ENCODE measurements around the gene BAZ1B.
"Not testable (repeated sequence)": the region's sequence is repeated elsewhere in the genome, so short reads cannot be mapped to it uniquely, and the experiment has no call there.

BAZ1B gene

DNA sequence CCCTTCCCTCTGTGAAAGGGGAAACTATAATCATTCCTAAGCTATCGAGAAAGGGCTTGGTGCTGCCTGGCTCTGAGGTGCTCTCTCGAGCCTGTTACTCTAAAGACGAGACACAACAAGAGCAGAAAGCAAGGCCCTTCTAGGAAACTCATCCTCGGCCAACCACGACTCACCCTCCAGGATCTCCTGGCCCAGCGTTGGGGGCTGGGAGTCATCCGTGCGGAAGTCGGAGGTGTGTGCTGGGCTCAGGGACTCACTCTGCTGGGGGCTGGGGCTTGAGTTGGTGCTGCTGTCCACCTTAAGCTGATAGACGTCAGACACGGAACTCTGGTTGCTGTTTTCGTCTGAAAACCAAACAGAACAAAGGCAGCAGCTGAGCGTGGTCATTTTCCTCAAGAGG lies 17.6 kb upstream of the BAZ1B start:
- no peak for DNase-seq

DNA sequence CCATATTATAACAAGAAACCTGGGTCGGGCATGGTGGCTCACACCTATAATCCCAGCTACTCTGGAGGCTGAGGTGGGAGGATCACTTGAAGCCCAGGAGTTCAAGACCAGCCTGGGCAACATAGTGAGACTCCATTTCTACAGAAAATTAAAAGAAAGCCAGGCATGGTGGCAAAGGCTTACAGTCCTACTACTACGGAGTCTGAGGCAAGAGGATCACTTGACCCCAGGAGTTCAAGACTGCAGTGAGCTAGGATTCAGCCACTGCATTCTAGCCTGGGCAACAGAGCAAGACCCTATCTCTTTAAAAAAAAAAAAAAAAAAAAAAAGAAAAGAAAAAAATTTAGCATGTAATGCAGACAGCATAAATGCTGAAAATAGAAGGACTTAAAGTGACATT lies 16.4 kb upstream of the BAZ1B start:
- DNase-seq, result not testable (repeated sequence)

DNA sequence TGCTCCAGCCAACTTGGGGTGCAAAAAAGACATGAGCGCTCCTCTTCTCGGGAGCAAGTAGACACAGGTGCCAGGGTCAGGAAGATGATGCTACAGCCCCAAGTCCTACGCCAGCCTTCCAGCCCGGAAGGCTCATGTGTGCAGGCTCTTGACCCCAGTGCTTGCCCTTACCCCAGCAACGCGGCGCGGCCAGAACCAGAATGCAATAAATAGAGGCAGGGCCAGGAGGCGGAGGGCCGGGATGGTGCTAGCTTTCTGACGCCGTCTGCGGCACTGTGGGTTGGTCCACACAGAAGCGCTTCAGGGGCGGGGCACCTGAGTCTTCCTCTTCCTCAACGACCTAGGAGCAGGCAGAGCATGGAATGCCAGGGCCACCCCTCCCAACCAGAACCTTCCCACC lies 15.0 kb upstream of the BAZ1B start:
- DNase-seq, result no peak

- DNase-seq, result no peak
Measured at GRCh38 chr7:73536479-73536878, 14.4 kb upstream of the BAZ1B start.

GRCh38 chr7:73535918-73536317 lies 13.8 kb upstream of the BAZ1B start:
- DNase-seq, result not testable (repeated sequence)

- no peak for DNase-seq
Measured at GRCh38 chr7:73533742-73534141, 11.6 kb upstream of the BAZ1B start.

DNA sequence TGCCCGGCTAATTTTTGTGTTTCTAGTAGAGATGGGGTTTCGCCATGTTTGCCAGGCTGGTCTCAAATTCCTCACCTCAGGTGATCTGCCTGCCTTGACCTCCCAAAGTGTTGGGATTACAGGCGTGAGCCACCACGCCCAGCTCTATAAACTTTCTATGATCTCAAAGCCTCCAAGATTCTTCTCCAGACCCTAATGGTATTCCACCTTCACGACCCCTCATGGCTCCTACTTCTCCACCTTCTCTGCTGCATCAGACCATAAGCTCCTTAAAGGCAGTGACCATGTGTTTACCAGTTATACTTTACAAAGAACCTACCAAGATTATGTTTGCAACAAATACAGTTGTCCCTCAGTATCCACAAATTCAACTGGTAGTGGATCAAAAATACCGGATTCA lies 10.1 kb upstream of the BAZ1B start:
- DNase-seq, result no peak

DNA sequence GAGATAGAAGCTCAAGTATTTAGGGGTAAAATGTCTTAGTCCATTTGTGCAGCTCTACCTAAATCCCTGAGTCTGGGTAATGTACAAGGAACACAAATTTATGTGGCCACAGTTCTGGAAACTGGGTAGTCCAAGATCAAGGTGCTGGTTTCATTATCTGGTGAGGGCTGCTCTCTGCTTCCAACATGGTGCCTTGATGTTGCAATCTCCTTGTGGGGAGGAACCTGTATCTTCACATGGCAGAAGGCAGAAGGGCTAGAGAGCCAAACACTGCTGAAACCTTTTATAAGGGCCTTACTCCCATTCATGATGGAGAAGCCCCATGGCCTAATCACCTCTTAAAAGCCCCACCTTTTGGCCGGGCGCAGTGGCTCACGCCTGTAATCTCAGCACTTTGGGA lies 8.7 kb upstream of the BAZ1B start:
- DNase-seq, result no peak

DNA sequence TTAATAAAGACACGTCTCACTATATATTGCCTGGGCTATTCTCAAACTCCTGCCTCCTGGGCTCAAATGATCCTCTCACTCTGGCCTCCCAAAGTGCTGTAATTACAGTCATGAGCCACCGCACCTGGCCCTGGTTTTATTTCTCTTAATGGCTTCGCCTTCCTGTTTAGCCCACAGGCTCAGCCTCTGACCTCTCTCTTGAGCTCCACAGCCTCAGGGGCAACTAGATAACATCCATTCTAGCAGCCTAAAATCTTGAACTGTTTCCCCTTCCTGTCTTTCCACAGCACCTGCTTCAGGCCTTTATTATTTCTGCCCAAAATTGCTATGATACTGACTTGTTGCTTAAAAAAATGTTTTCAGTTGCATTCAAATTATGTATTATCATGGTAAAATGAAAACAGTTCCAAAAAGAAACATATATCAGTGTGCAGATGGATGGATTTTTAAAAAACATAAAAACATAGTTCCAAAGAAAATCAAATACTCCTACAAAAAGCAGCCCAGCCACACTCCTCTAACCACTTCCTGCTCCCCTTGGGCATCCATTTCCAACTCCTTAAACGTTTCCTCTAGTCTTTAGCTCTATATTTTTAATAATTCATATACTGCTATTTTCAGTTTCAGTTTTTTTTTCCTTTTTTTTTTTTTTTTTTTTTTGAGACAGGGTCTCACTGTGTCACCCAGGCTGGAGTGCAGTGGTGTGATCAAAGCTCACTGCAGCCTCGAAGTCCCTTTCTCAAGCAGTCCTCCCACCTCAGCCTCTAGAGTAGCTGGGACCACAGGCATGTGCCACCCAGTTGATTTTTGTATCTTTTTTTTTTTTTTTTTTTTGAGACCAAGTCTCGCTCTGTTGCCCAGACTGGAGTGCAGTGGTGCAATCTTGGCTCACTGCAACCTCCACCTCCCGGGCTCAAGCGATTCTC lies 5.1 kb upstream of the BAZ1B start:
- no peak for DNase-seq

- not testable (repeated sequence) for DNase-seq
Measured at GRCh38 chr7:73526158-73526494, 4.0 kb upstream of the BAZ1B start.

- peak; percentile 52 for DNase-seq
Measured at GRCh38 chr7:73521636-73522104, 423 bp downstream of the BAZ1B start.

DNA sequence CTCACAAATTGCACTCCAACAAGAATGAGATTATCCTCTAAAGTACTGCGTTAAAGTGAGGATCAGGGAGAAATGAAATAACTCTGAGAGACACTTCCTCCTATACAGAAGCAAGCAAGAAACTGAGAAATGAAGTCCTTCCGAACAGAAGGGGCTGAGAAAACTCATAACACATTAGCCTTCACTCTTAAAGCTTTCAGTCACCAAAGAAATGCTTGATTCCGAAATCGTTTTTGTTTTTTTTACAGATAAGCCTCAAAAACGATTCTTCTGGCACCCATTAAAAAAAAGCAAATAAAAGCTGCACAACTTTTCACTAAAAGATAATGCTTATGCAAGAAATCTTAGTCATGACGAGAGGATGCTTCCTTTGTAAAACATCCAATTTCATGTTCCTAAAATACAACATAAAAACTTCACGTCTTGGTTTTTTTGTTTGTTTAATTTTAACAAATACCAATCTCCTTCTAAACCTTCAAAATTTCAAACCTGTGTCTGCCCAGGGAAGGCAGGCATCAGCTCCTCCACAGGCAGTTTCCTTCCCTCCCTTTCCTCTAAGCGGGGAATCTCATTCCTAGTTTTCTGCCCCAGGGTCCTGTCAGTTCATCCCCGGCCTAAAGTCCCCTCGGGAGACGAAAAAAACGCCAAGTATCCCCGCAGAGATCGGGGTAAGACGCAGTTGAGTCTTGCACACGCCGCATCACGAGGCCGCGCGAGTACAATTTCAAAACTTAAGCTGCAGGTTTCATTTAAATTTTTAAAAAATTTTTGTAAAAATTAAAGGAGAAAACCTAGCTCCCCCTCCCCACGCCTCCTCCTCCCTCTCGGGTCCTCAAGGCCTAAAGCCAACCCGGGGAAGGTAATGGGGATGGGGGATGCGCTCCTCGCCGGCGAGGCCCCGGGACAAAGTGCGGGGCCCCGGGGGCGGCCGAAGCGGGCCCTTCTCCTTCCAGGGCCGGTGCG lies 1.1 kb downstream of the BAZ1B start:
- DNase-seq, result no peak

- DNase-seq, result no peak
Measured at GRCh38 chr7:73519867-73520672, 2.0 kb downstream of the BAZ1B start.

GRCh38 chr7:73518470-73518869 lies 3.6 kb downstream of the BAZ1B start:
- DNase-seq, result no peak

DNA sequence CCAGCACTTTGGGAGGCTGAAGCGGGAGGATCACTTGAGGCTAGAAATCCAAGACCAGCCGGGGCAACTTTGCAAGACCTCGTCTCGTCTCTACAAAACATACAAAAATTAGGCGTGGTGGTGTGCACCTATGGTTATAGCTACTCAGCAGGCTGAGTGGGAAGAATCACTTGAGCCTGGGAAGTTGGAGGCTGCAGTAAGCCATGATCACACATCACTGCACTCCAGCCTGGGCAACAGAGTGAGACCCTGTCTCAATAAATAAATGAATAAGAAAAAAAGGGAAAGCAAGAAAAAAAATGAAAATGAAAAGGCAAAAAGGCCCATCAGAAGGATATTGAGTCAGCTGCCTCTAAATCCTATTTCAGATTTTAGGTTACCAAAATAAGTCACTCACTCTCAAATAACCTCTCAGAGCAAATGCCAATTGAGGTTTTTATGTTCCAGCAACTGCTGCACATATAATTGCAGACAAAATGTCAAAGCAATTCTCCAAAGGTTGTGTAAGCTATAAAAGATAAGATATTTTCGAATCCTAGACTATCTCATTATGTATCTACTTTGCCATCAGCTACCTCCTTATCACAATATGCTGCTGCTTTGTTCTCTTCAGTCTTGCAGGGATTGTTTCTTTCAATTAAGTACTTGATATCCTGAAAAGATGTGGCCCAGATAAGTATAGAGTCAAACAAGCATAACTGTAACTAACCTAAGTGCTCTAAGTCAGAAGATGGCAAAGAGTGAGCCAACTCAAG lies 4.7 kb downstream of the BAZ1B start:
- DNase-seq, result no peak

DNA sequence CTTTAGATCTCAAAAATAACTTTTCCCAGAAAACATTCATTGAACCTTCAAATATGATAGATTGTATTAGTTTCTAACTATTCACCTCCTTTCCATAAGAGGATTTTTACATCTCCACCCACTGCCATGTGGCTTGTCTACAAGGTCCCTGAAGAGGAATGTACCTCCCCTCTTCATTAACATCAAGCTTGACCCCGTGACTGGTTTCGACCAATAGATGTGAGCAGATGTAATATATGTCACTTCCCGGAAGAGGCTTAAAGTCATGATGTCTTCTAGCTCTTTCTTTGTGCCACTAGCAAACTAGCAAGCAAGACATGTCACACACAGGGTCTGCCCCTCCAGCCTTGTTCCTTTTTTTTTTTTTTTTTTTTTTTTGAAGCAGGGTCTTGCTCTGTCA lies 6.9 kb downstream of the BAZ1B start:
- DNase-seq, result no peak

DNA sequence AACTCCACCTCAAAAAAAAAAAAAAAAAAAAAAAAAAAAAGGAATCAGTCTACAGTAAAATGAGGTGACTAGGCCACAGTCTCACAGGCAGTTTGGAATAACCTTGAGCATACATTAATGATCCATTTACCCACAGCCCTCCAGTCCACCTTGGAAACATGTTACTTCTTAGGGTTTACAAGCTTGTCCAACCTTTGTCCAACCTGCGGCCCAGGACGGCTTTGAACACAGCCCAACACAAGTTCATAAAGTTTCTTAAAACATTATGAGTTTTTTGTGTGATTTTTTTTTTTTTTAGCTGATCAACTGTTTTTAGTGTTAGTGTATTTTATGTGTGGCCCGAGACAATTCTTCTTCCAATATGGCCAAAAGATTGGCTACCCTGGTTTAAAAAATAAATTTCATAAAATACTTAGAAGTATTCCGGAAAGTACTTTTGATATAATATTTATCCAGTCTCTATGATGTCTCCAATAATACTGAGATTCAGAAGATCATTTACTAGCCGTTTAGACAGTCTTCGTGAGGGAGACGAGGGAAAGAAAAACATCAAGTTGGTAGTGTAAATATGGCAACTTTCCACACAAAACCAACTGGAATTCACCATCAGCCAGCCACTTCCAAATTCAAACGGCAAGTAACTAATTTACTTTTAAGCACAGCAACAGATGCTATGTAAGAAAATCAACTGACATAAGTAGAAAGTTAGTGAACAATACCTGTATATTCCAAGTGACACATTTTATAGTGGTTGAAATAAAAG lies 9.9 kb downstream of the BAZ1B start:
- DNase-seq, result no peak

DNA sequence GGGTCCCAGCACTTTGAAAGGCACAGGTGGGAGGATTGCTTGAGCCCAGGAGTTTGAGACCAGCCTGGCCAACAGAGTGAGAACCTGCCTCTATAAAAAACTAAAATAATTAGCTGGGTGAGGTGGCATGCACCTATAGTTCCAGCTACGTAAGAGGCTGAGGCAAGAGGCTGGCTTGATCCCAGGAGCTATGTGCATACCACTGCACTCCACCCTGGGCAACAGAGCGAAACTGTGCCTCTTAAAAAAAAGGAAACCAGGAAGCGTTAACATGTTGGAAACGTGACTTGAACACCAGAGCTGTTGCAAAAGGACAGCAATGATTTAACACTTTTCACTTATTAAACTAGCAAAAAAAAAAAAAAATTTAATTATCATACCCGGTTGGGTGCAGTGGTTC lies 12.6 kb downstream of the BAZ1B start:
- no peak for DNase-seq

DNA sequence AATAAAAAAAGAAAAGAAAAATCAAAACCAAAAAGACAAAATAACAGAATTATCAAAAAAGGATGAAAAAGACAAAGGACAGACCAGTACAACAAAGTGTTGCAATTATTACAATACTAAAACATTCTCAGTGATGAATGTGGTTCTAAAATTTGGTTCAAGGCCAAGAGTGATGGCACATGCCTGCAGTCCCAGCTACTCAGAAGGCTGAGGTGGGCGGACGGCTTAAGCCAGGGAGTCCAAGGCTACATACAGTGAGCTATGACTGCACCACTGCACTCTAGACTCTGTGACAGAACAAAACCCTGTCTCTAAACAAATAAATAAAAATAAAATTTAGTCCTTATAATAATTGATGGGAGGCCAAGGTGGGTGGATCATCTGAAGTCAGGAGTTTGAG lies 14.5 kb downstream of the BAZ1B start:
- DNase-seq, result no peak

DNA sequence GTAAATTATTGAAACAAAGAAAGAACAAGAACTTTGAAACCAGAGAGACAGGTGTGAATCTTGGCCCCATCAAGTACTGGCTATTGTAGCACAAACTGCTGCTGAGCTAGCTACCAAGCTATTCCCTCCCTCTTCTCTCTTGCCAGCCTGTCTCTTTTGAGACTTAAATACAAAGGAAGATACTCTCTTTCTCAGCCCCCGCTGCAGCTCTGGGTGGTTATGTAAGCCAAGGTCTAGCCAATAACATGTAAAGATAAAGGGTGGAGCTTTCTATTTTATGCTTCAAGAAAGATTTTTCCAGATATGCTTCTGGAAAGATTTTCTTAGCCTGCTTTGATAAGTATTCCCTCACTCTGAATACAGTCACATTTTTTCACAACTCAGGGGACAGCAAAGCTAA lies 17.2 kb downstream of the BAZ1B start:
- no peak for DNase-seq

- no peak for DNase-seq
Measured at GRCh38 chr7:73504017-73504416, 18.1 kb downstream of the BAZ1B start.

Measured in 8988T (cell line).